ENCODE results near the gene DCDC2. TPM values are rescaled to one million over a fixed set of nuclear protein-coding genes. Genes with fewer than 3 reads are reported as not detected.

Gene DCDC2
- total RNA-seq, 2 experiments from 2014 or later, result 0.06 TPM; not detected in 1

DNA sequence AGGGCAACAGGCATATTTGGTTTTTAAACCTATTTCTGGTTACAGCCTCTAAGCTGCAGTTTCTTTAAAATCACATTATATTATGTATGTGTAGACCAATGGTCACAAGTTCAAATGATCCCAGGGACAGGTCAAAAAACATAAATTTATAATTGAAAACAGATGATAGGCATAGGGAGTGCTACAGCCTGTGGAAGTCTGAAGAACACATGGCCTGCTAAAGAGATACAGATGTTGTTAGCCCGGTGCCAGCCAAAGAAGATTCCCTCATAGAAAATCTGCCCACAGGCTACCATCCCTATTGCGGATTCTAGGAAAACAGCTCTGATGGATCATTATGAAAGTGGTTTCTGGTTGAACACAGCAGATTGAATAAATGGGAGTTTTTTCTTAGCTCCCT lies 166.5 kb downstream of the DCDC2 start:
- H3K36me3 ChIP-seq (ENCODE audit: insufficient read depth, low read length), result no peaks in the 10 kb centered on the region
- no peaks in the 10 kb centered on the region for H3K79me2 ChIP-seq (ENCODE audit: insufficient read depth, low read depth, low read length)
- ChIA-PET POLR2A (no interaction called here), CTCF (ENCODE audit: unreplicated experiment) (no interaction called here)
- no peak overlapping the region for H3K4me2 ChIP-seq (ENCODE audit: low read length)
- H3K9me3 ChIP-seq (ENCODE audit: low read length), result no peaks in the 10 kb centered on the region
- H3K4me1 ChIP-seq (ENCODE audit: insufficient read depth, low read length, poor library complexity, severe bottlenecking), result no peaks in the 10 kb centered on the region
- no peak overlapping the region for H3K4me3 ChIP-seq (ENCODE audit: low read depth, low read length, poor library complexity, severe bottlenecking)
- BruUV-seq (replicated peaks), result no TSS peak
- DNase-seq (ENCODE audit: low spot score), result no peak
- intact Hi-C loops (cut with micrococcal nuclease; ENCODE audit: unreplicated experiment), result no loop called here
- TF ChIP-seq EZH2phosphoT487 (IDR thresholded peaks at IDR 0.05; ENCODE audit: borderline replicate concordance, low read depth, low read length), result no peak
- TF ChIP-seq, protein P1, sequence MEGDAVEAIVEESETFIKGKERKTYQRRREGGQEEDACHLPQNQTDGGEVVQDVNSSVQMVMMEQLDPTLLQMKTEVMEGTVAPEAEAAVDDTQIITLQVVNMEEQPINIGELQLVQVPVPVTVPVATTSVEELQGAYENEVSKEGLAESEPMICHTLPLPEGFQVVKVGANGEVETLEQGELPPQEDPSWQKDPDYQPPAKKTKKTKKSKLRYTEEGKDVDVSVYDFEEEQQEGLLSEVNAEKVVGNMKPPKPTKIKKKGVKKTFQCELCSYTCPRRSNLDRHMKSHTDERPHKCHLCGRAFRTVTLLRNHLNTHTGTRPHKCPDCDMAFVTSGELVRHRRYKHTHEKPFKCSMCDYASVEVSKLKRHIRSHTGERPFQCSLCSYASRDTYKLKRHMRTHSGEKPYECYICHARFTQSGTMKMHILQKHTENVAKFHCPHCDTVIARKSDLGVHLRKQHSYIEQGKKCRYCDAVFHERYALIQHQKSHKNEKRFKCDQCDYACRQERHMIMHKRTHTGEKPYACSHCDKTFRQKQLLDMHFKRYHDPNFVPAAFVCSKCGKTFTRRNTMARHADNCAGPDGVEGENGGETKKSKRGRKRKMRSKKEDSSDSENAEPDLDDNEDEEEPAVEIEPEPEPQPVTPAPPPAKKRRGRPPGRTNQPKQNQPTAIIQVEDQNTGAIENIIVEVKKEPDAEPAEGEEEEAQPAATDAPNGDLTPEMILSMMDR (conservative IDR thresholded peaks at IDR 0.05; ENCODE audit: low read length), result no peak
- H3K27ac ChIP-seq (ENCODE audit: low read depth, low read length, poor library complexity, severe bottlenecking), result no peak overlapping the region
- no peaks in the 10 kb centered on the region for H3K9me2 ChIP-seq (ENCODE audit: insufficient read depth, low read length)
- H4K20me1 ChIP-seq (ENCODE audit: insufficient read depth, low read length), result no peaks in the 10 kb centered on the region
- no peak overlapping the region for H2AFZ ChIP-seq (ENCODE audit: low read length)

DNA sequence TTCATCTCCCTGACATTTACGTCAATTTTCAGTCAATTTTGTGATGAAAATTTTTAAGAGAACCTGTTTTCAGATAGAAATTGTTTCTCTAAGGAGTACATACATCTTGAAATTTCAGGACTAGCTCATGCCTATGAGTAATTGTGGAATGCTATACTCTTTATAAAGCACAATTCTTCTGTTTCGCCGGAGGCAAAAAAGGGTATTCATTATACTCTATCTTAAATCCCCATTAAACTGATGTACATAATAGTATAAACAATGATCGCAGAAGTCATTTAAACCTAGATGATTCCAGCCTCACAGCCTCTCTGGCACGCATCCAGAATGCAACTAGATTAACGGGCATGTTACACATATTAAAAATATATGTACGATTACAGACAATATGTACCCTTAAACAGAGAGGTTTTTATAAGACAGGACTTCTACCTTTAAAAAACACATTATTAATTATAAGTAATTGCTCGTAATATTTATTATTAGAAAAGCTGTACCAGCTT lies 169.2 kb downstream of the DCDC2 start:
- H3K4me1 ChIP-seq (ENCODE audit: insufficient read depth, low read length, poor library complexity, severe bottlenecking), result no peaks in the 10 kb centered on the region
- BruUV-seq (replicated peaks), result no TSS peak
- no peak overlapping the region for H3K4me2 ChIP-seq (ENCODE audit: low read length)
- intact Hi-C loops (cut with micrococcal nuclease; ENCODE audit: unreplicated experiment), result no loop called here
- TF ChIP-seq, protein P1 (conservative IDR thresholded peaks at IDR 0.05; ENCODE audit: low read length), result no peak
- TF ChIP-seq EZH2phosphoT487 (IDR thresholded peaks at IDR 0.05; ENCODE audit: borderline replicate concordance, low read depth, low read length), result no peak
- no peaks in the 10 kb centered on the region for H3K9me3 ChIP-seq (ENCODE audit: low read length)
- no peaks in the 10 kb centered on the region for H3K79me2 ChIP-seq (ENCODE audit: insufficient read depth, low read depth, low read length)
- ChIA-PET CTCF (ENCODE audit: unreplicated experiment) (no interaction called here), POLR2A (interaction anchor here (1.0 kb wide), 1 partner anchor 21 kb away, joined by 3 read pairs; no protein-coding TSS in a partner anchor)
- DNase-seq (ENCODE audit: low spot score), result no peak
- H3K9me2 ChIP-seq (ENCODE audit: insufficient read depth, low read length), result no peaks in the 10 kb centered on the region
- no peak overlapping the region for H3K4me3 ChIP-seq (ENCODE audit: low read depth, low read length, poor library complexity, severe bottlenecking)
- H3K27ac ChIP-seq (ENCODE audit: low read depth, low read length, poor library complexity, severe bottlenecking), result no peak overlapping the region
- no peaks in the 10 kb centered on the region for H4K20me1 ChIP-seq (ENCODE audit: insufficient read depth, low read length)
- no peaks in the 10 kb centered on the region for H3K36me3 ChIP-seq (ENCODE audit: insufficient read depth, low read length)
- H2AFZ ChIP-seq (ENCODE audit: low read length), result no peak overlapping the region

DNA sequence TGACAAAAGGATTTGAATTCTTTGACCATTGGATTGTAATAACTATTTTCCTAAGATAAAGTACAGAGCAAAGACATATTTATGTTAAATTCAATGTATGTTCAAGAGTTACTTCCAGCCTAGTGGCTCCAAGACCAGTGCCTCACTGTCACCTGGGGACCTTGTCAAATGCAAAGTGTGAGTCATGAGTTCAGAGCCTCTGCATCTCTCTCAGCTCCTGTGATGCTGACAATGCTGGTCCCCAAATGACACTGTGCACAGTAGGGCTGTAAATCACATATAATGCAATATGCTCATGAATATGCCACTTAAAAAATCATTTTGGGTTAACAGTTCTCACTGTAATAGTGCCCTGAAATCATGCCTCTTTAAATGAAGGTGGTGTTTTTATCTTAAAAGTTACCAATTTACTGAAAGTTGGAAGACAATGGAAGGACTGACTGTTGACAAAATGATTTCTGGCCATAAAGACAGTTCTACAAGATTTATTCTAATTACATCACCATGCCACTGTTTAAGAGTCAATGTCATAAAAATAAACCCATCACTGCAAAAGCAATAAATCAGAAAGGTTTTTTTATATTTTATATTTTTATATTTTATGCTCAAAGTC lies 169.8 kb downstream of the DCDC2 start:
- BruUV-seq (replicated peaks), result no TSS peak
- TF ChIP-seq, protein P1 (conservative IDR thresholded peaks at IDR 0.05; ENCODE audit: low read length), result no peak
- TF ChIP-seq EZH2phosphoT487 (IDR thresholded peaks at IDR 0.05; ENCODE audit: borderline replicate concordance, low read depth, low read length), result no peak
- Histone ChIP-seq H4K20me1 (ENCODE audit: insufficient read depth, low read length) (no peaks in the 10 kb centered on the region), H3K79me2 (ENCODE audit: insufficient read depth, low read depth, low read length) (no peaks in the 10 kb centered on the region), H3K36me3 (ENCODE audit: insufficient read depth, low read length) (no peaks in the 10 kb centered on the region), H3K9me2 (ENCODE audit: insufficient read depth, low read length) (no peaks in the 10 kb centered on the region), H2AFZ (ENCODE audit: low read length) (no peak overlapping the region), H3K4me2 (ENCODE audit: low read length) (no peak overlapping the region), H3K27ac (ENCODE audit: low read depth, low read length, poor library complexity, severe bottlenecking) (no peak overlapping the region), H3K9me3 (ENCODE audit: low read length) (no peaks in the 10 kb centered on the region), H3K4me3 (ENCODE audit: low read depth, low read length, poor library complexity, severe bottlenecking) (no peak overlapping the region), H3K4me1 (ENCODE audit: insufficient read depth, low read length, poor library complexity, severe bottlenecking) (no peaks in the 10 kb centered on the region)
- CTCF ChIA-PET (ENCODE audit: unreplicated experiment), result no interaction called here
- DNase-seq (ENCODE audit: low spot score), result no peak
- intact Hi-C loops (cut with micrococcal nuclease; ENCODE audit: unreplicated experiment), result no loop called here
- POLR2A ChIA-PET, result no interaction called here
